Nephron (organoid): ENCODE measurements around the gene NEDD4L.

Source experiments
- H3K27ac Mint-ChIP-seq, 3 experiments: 2 replicates each; pipeline ENCODE4 v1.8.0; 2020; ENCODE audit warnings: mixed read lengths in 3 of 3, mild to moderate bottlenecking in 2 of 3, moderate library complexity in 1 of 3
- H3K27me3 Mint-ChIP-seq: 2 replicates; pipeline ENCODE4 v1.8.0; 2021; ENCODE audit warnings: low read depth, mild to moderate bottlenecking, moderate library complexity, mixed read lengths
- H3K36me3 Mint-ChIP-seq: 2 replicates; pipeline ENCODE4 v1.8.0; 2020; ENCODE audit warnings: low read depth, mixed read lengths
- H3K4me1 Mint-ChIP-seq: 2 replicates; pipeline ENCODE4 v1.8.0; 2020; ENCODE audit warnings: mixed read lengths
- H3K4me3 Mint-ChIP-seq, 3 experiments: 2 replicates each; pipeline ENCODE4 v1.8.0; 2020; ENCODE audit warnings: mild to moderate bottlenecking in 3 of 3, mixed read lengths in 3 of 3, moderate library complexity in 2 of 3
- H3K9me3 Mint-ChIP-seq: 2 replicates; pipeline ENCODE4 v1.8.0; 2020; ENCODE audit warnings: mixed read lengths
- TF ChIP-seq, protein P1 (sequence below), 3 experiments: fragments of 200-600 bp; sonication (generic); IDR thresholded peaks; one replicate each; pipeline ENCODE4 v1.5.0; 2021; ENCODE audit warnings: antibody characterized with exemption in 3 of 3; ENCODE audit not compliant: unreplicated experiment in 3 of 3

Gene NEDD4L

GRCh38 chr18:58412844-58413666 lies 369.0 kb downstream of the NEDD4L start:
- Mint-ChIP-seq H3K4me1 (peaks cover 13% of the 10 kb centered on the region), H3K36me3 (no peaks in the 10 kb centered on the region), H3K27me3 (peaks cover 10% of the 10 kb centered on the region), H3K27ac (no peak overlapping the region), H3K4me3 (no peak overlapping the region), H3K9me3 (no peaks in the 10 kb centered on the region)
- TF ChIP-seq, protein P1, sequence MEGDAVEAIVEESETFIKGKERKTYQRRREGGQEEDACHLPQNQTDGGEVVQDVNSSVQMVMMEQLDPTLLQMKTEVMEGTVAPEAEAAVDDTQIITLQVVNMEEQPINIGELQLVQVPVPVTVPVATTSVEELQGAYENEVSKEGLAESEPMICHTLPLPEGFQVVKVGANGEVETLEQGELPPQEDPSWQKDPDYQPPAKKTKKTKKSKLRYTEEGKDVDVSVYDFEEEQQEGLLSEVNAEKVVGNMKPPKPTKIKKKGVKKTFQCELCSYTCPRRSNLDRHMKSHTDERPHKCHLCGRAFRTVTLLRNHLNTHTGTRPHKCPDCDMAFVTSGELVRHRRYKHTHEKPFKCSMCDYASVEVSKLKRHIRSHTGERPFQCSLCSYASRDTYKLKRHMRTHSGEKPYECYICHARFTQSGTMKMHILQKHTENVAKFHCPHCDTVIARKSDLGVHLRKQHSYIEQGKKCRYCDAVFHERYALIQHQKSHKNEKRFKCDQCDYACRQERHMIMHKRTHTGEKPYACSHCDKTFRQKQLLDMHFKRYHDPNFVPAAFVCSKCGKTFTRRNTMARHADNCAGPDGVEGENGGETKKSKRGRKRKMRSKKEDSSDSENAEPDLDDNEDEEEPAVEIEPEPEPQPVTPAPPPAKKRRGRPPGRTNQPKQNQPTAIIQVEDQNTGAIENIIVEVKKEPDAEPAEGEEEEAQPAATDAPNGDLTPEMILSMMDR (IDR thresholded peaks at IDR 0.05; ENCODE audit: unreplicated experiment in 3 of 3) = no peak

DNA sequence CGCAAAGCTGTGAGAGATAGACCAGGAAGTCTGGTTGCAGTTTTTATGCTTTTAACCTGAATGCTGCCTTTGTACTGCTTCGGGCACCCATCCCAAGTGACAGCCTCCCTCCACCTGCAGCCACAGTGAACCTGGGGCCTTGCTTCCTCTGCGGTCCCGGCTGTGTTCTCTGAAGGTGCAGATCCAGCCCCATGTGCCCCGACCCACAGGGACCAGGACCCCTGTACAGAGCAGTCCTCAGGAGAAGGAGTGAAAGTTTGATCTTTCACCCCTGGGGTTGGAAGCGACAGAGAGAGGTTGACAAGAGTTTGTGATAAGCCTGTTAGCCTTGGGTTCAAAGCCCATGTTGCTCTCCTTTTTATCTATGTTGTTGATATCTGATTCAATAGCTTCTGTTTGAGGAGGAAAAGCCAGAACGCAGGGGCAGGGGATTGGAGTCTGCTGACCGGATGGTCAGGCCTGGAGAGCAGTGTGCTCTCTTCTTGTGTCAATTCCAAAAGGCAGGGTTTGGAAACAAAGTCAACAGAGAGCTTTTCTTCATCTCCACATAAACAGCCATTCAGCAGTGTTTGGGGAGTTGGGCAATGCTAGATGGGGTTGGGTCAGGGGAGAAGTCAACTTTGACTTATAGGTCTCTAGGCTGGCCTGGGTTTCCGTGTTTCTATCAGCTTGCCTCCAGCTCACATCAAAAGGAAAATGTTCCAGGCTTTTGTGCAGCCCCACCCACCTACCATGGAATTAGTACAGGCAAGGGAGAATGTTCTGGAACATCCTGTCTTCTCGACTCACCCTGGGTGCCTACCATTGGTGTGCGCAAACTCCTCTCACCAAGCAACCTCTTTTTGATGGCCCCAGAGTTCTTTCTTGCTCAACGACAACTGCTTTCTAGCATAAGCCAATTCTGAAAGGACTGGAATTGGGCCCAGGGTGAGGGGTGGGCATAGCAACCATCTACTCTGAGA lies 369.9 kb downstream of the NEDD4L start:
- Mint-ChIP-seq H3K4me1 (peaks cover 13% of the 10 kb centered on the region), H3K9me3 (no peaks in the 10 kb centered on the region), H3K4me3 (no peak overlapping the region), H3K36me3 (no peaks in the 10 kb centered on the region), H3K27ac (no peak overlapping the region), H3K27me3 (peaks cover 10% of the 10 kb centered on the region)
- TF ChIP-seq, protein P1 (IDR thresholded peaks at IDR 0.05; ENCODE audit: unreplicated experiment in 3 of 3) = no peak

GRCh38 chr18:58416014-58416703 lies 372.1 kb downstream of the NEDD4L start:
- H3K9me3 Mint-ChIP-seq = no peaks in the 10 kb centered on the region
- TF ChIP-seq, protein P1 (IDR thresholded peaks at IDR 0.05; ENCODE audit: unreplicated experiment in 3 of 3) = no peak
- H3K27ac Mint-ChIP-seq = peak overlapping the region; percentile 25 to 47 (median 36)
- H3K27me3 Mint-ChIP-seq = peaks cover 10% of the 10 kb centered on the region
- no peak overlapping the region for H3K4me3 Mint-ChIP-seq
- H3K4me1 Mint-ChIP-seq = peaks cover 13% of the 10 kb centered on the region
- H3K36me3 Mint-ChIP-seq = no peaks in the 10 kb centered on the region

- TF ChIP-seq, protein P1 (IDR thresholded peaks at IDR 0.05; ENCODE audit: unreplicated experiment in 3 of 3) = no peak
- no peaks in the 10 kb centered on the region for H3K36me3 Mint-ChIP-seq
Measured at GRCh38 chr18:58416704-58417683, 373.0 kb downstream of the NEDD4L start.

DNA sequence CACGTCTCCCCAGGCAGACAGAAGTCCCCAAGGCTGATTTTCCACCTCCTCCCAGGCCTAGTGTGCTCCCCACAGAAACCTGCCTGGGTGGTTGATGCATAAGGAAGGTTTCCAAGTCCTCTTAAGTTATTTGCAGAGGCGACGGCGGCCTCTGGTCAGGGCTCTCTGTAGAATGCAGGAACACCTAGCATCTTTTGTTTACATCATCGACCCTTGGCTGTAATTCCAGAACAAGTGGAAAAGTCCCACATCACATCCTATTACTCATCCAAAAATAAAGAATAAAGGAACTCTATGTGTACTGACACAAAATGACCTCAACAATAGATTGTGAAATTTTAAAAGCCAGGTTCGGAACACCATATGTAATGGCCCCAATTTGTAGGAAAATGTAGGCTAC lies 373.7 kb downstream of the NEDD4L start:
- TF ChIP-seq, protein P1 (IDR thresholded peaks at IDR 0.05; ENCODE audit: unreplicated experiment in 3 of 3) = no peak
- peaks cover 10% of the 10 kb centered on the region for H3K27me3 Mint-ChIP-seq
- no peaks in the 10 kb centered on the region for H3K9me3 Mint-ChIP-seq
- H3K4me3 Mint-ChIP-seq = no peak overlapping the region
- H3K4me1 Mint-ChIP-seq = peaks cover 13% of the 10 kb centered on the region
- H3K27ac Mint-ChIP-seq = no peak overlapping the region
- no peaks in the 10 kb centered on the region for H3K36me3 Mint-ChIP-seq

More at GRCh38 chr18:58416704-58417683, 373.0 kb downstream of the NEDD4L start:
- H3K27me3 Mint-ChIP-seq = peaks cover 10% of the 10 kb centered on the region
- peak overlapping the region; percentile 25 to 47 (median 36) for H3K27ac Mint-ChIP-seq
- H3K4me1 Mint-ChIP-seq = peaks cover 13% of the 10 kb centered on the region
- no peaks in the 10 kb centered on the region for H3K9me3 Mint-ChIP-seq
- H3K4me3 Mint-ChIP-seq = no peak overlapping the region
